Measurements from ENCODE around the gene ENPP7.

ENPP7 gene

GRCh38 chr17:79730769-79731483 lies at the start of gene ENPP7:
TSS of gene ENPP7 (plus strand) at chr17:79730943. CDS start at chr17:79731140, 197 bp downstream.
- no peak for DNase-seq (ENCODE audit: low read depth in 2 of 3, low spot score in 1 of 3)

GRCh38 chr17:79681101-79681621 lies 49.6 kb upstream of the ENPP7 start:
- no peak for DNase-seq (ENCODE audit: low read depth in 2 of 3, low spot score in 1 of 3)

GRCh38 chr17:79681628-79682261 lies 49.0 kb upstream of the ENPP7 start:
- DNase-seq (ENCODE audit: low read depth in 2 of 3, low spot score in 1 of 3): no peak

- DNase-seq (ENCODE audit: low read depth in 2 of 3, low spot score in 1 of 3): no peak
Observed at GRCh38 chr17:79683365-79683764, 47.4 kb upstream of the ENPP7 start.

- no peak for DNase-seq (ENCODE audit: low read depth in 2 of 3, low spot score in 1 of 3)
Observed at GRCh38 chr17:79684132-79684985, 46.4 kb upstream of the ENPP7 start.

GRCh38 chr17:79685121-79685520 lies 45.6 kb upstream of the ENPP7 start:
- DNase-seq (ENCODE audit: low read depth in 2 of 3, low spot score in 1 of 3): no peak

GRCh38 chr17:79686476-79686875 lies 44.3 kb upstream of the ENPP7 start:
- DNase-seq (ENCODE audit: low read depth in 2 of 3, low spot score in 1 of 3): no peak

- DNase-seq (ENCODE audit: low read depth in 2 of 3, low spot score in 1 of 3): no peak
Observed at GRCh38 chr17:79690466-79690865, 40.3 kb upstream of the ENPP7 start.

GRCh38 chr17:79690988-79691836 lies 39.5 kb upstream of the ENPP7 start:
- no peak for DNase-seq (ENCODE audit: low read depth in 2 of 3, low spot score in 1 of 3)

- DNase-seq (ENCODE audit: low read depth in 2 of 3, low spot score in 1 of 3): no peak
Observed at GRCh38 chr17:79691931-79692330, 38.8 kb upstream of the ENPP7 start.

- DNase-seq (ENCODE audit: low read depth in 2 of 3, low spot score in 1 of 3): no peak
Observed at GRCh38 chr17:79693419-79693818, 37.3 kb upstream of the ENPP7 start.

GRCh38 chr17:79695293-79695790 lies 35.4 kb upstream of the ENPP7 start:
- no peak for DNase-seq (ENCODE audit: low read depth in 2 of 3, low spot score in 1 of 3)

GRCh38 chr17:79695797-79696609 lies 34.7 kb upstream of the ENPP7 start:
- DNase-seq (ENCODE audit: low read depth in 2 of 3, low spot score in 1 of 3): no peak

GRCh38 chr17:79696610-79696982 lies 34.1 kb upstream of the ENPP7 start:
- no peak for DNase-seq (ENCODE audit: low read depth in 2 of 3, low spot score in 1 of 3)

- DNase-seq (ENCODE audit: low read depth in 2 of 3, low spot score in 1 of 3): no peak
Observed at GRCh38 chr17:79698146-79698846, 32.4 kb upstream of the ENPP7 start.

- no peak for DNase-seq (ENCODE audit: low read depth in 2 of 3, low spot score in 1 of 3)
Observed at GRCh38 chr17:79699386-79700036, 31.2 kb upstream of the ENPP7 start.

GRCh38 chr17:79700592-79700991 lies 30.2 kb upstream of the ENPP7 start:
- no peak for DNase-seq (ENCODE audit: low read depth in 2 of 3, low spot score in 1 of 3)

- DNase-seq (ENCODE audit: low read depth in 2 of 3, low spot score in 1 of 3): no peak
Observed at GRCh38 chr17:79702034-79702433, 28.7 kb upstream of the ENPP7 start.
